Epithelial cell of esophagus (primary cell): ENCODE results near the gene MYADM.
A peak's percentile ranks its signal among the peaks of the same experiment; 100 is the strongest.

Experiments
- DNase-seq: peaks from one replicate; pipeline ENCODE4 v3.0.0; 2010; ENCODE audit warnings: low read depth
- H3K4me3 ChIP-seq: 2 replicates; pipeline ENCODE4 v1.5.1; 2011; ENCODE audit warnings: mild to moderate bottlenecking, low read length, control low read depth
- TF ChIP-seq, protein P1 (sequence below): IDR thresholded peaks from 2 replicates; pipeline ENCODE4 v1.5.1; 2011; ENCODE audit warnings: low read depth, mild to moderate bottlenecking, low read length, control low read depth, inconsistent platforms; ENCODE audit not compliant: insufficient read depth; ENCODE audit errors: missing control alignments

The MYADM gene

DNA sequence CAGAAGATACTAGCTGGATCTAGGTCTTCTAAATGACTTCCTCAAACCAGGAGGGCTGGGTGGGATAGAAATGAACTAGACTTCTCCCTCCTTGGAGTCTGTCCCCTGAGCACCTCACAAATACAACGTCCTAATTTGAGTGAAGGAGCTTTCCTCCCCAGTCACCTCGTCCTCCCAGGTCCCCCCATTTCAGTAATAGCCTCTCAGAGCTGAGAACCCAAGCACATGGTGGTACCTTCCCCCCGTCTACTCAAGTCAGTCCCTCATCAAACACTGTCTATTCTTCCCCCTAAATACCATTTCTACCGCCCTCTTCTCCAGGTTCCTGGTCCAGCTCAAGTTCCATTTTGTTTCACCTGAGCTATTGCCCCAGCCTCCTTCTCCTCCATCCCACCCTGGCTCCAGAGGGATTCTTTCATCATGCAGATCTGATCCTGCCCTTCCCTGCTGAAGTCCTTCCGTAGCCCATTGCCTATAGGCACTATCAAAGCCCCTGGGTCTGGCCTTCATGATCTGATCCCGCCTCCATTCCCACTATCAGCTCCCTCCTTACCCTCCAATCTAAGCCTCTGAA lies 9.1 kb downstream of the MYADM start:
- DNase-seq = no peak
- no peak overlapping the region for H3K4me3 ChIP-seq
- TF ChIP-seq, protein P1, sequence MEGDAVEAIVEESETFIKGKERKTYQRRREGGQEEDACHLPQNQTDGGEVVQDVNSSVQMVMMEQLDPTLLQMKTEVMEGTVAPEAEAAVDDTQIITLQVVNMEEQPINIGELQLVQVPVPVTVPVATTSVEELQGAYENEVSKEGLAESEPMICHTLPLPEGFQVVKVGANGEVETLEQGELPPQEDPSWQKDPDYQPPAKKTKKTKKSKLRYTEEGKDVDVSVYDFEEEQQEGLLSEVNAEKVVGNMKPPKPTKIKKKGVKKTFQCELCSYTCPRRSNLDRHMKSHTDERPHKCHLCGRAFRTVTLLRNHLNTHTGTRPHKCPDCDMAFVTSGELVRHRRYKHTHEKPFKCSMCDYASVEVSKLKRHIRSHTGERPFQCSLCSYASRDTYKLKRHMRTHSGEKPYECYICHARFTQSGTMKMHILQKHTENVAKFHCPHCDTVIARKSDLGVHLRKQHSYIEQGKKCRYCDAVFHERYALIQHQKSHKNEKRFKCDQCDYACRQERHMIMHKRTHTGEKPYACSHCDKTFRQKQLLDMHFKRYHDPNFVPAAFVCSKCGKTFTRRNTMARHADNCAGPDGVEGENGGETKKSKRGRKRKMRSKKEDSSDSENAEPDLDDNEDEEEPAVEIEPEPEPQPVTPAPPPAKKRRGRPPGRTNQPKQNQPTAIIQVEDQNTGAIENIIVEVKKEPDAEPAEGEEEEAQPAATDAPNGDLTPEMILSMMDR = no peak

DNA sequence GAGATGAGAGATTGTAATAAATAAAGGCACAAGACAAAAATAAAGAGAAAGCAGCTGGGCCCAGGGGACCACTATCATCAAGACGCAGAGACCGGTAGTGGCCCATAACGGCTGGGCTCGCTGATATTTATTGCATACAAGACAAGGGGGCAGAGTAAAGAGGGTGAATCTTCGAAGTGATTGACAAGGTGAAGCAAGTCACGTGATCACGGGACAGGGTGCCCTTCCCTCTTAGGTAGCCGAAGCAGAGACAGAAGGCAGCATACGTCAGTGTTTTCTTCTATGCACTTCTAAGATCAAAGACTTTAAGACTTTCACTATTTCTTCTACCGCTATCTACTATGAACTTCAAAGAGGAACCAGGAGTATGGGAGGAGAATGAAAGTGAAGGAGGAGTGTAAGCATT lies 9.7 kb downstream of the MYADM start:
- TF ChIP-seq, protein P1 = no peak
- no peak for DNase-seq
- H3K4me3 ChIP-seq = no peak overlapping the region

DNA sequence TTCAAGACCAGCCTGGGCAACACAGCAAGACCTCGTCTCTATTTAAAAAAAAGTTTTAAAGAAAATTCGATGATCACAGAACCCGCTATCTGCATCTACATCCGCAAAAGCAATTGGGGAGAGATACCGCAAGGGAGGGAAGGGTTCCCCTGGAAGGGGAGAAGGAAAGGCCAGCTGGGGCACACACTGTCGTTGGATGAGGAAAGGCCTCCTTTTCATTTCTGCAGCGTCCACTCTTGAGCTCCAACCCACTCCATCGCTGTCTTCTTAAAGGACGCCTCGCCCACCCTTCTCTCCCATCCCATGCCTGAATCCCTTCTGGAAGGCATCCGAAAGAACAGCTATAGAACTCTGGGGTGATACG lies 11.1 kb downstream of the MYADM start:
- DNase-seq = no peak
- peak overlapping the region; percentile 66 for H3K4me3 ChIP-seq
- TF ChIP-seq, protein P1 = no peak

DNA sequence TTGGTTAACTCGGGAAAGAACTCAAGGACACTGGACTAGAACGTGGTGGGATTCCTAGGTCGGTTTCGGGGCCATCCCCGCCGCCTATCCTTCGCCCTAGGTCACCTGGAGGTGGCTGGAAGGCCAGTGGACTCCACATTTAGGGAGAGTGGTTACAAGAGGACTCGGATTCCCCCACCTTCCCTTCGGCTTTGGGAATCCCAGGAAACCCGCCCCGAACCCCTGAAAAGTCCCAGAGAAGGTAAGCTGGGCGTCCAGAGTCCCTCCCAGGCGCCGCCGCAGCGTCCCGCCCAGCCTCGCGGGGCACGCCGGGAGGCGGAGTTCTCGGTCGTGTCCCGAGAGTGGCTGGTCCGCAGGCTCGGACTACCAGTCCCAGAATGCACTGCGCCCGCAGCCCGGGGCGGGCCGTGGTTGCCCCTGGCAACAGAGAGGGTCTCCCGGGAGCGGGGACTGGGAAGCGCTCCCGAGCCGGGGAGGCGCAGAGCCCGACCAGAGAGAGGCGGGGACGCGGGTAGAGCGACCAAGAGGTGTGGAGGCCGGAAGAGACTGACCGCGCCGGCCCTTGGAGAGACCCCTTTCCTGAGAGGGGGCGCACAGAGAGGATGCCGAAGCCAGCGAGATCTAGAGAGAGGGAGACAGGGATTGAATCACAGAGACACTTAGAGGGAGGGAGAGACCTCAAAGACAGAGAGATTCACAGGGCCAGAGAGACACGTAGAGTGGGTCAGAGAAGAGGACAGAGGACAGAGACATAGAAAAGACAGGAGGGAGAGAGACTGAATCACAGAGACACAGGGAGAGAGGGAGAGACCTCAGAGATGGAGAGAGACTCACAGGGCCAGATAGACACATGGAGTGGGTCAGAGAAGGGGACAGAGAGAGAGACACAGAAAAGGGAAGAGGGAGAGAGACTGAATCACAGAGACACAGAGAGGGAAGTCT lies 11.7 kb downstream of the MYADM start:
- peak overlapping the region; percentile 66 for H3K4me3 ChIP-seq
- peak; percentile 84 for DNase-seq
- TF ChIP-seq, protein P1 = no peak

DNA sequence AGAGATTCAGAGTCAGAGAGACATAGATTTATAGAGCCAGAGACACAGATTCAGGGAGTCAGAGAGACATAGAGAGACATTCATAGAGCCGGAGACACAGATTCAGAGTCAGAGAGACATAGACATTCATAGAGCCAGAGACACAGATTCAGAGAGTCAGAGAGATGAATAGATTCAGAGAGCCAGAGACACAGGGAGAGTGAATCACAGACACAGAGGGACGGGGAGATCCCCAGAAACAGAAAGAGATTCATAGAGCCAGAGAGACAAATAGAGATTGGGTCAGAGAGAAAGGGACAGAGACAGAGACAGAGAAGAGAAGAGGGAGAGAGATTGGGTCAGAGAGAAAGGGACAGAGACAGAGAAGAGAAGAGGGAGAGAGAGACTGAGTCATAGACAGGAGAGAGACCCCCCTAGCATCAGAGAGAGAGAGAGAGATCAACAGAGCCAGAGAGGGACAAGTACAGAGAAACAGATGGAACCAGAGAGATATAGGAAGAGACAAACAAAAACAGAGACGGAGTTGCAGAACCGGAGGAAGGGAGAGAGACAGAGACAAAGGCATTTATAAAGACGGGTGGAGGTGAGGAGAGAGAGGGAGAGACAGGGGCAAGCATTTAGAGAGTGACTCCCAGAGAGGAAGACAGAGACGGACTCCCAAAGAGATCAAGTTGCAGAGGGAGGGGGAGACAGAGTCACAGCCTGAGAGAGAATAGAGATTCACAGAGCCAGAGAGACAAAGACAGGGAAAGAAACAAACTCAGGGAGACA lies 13.2 kb downstream of the MYADM start:
- H3K4me3 ChIP-seq = no peak overlapping the region
- TF ChIP-seq, protein P1 = no peak
- DNase-seq = no peak

DNA sequence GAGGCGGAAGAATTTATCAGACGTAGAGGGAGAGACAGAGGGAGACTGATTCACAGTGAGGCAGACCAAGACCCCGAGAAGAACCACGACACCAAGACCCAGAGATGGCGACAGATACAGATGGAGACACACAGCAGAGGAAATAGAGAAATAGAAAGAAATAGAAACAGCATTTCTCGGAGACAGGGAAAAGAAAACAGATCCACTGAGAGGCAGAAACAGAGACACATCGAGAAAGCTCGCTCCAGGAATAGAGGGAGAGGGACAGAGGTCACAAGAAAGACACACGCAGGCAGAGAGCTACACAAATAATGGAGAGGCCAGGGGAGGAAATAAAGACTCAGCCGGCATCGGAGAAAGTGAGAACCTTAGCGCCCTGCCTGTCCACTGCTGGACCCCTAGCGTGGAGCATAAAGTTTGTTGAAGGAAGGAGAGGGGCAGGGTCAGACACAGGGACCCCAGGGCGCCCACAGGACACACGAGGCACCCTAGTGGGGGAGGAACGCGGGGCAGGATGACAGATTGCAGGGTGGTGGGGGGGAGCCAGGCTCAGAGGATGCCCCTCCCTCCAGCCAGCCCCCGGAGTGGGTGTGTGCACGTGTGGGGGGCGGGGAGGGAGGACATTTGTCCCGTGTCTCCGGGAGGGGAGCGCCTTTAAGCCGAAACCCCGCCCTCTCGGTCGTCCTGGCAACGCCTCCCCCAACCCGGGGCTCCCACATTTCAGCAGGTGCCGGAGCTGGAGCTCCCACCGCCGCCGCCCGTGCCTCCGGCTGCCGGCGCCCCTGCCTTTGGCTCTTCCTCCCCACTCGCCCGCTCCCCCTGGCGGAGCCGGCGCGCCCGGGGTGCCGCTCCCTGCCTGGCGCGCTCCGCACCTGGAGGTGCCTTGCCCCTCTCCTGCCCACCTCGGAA lies 14.1 kb downstream of the MYADM start, which contains the start of gene PRKCG:
PRKCG (plus strand) TSS at position 716 of the 909 bp plus-strand sequence. CDS start 298 bp downstream, outside the sequence.
- TF ChIP-seq, protein P1 = peak; percentile 16
- peak within 1 kb of the TSS; percentile 18 for H3K4me3 ChIP-seq
- DNase-seq = peak; percentile 37
